OCI-LY1 (cell line): ENCODE measurements around the gene LRCH4.

Source experiments
- H2AFZ ChIP-seq: fragments of 200-600 bp; sonication (generic), shearing (Covaris generic); 2 replicates; pipeline ENCODE4 v1.6.0; 2014; ENCODE audit warnings: antibody characterized with exemption, mild to moderate bottlenecking, low read length
- H3F3A ChIP-seq: fragments of 200-600 bp; sonication (generic), shearing (Covaris generic); 2 replicates; pipeline ENCODE4 v1.6.0; 2014; ENCODE audit warnings: mild to moderate bottlenecking, antibody characterized with exemption, low read length, moderate library complexity; ENCODE audit not compliant: insufficient read depth
- H3K27ac ChIP-seq: fragments of 200-600 bp; sonication (generic); 2 replicates; pipeline ENCODE4 v1.5.1; 2014; ENCODE audit warnings: low read length, mixed run types, mild to moderate bottlenecking, low read depth; ENCODE audit not compliant: poor library complexity, severe bottlenecking
- H3K27me3 ChIP-seq: fragments of 200-600 bp; sonication (generic); 2 replicates; pipeline ENCODE4 v1.6.0; 2014; ENCODE audit warnings: antibody characterized with exemption, mild to moderate bottlenecking, low read length, moderate library complexity; ENCODE audit not compliant: insufficient read depth
- H3K36me3 ChIP-seq: fragments of 200-600 bp; sonication (generic); 2 replicates; pipeline ENCODE4 v1.6.1; 2014; ENCODE audit warnings: mild to moderate bottlenecking, antibody characterized with exemption, low read length, moderate library complexity, mixed read lengths; ENCODE audit not compliant: insufficient read depth
- H3K4me1 ChIP-seq: fragments of 200-600 bp; sonication (generic); 2 replicates; pipeline ENCODE4 v1.5.1; 2014; ENCODE audit warnings: mild to moderate bottlenecking, low read length, moderate library complexity; ENCODE audit not compliant: insufficient read depth, severe bottlenecking
- H3K4me2 ChIP-seq: fragments of 200-600 bp; sonication (generic), shearing (Covaris generic); 2 replicates; pipeline ENCODE4 v1.6.1; 2014; ENCODE audit warnings: low read length
- H3K4me3 ChIP-seq: fragments of 200-600 bp; sonication (generic); 2 replicates; pipeline ENCODE4 v1.5.1; 2014; ENCODE audit warnings: low read length, low read depth, mild to moderate bottlenecking, mixed read lengths; ENCODE audit not compliant: poor library complexity, severe bottlenecking
- H3K79me2 ChIP-seq: fragments of 200-600 bp; shearing (Covaris generic); 2 replicates; pipeline ENCODE4 v1.6.1; 2016; ENCODE audit warnings: mixed run types, low read length, mixed read lengths; ENCODE audit not compliant: insufficient read depth
- H3K9ac ChIP-seq: fragments of 200-600 bp; sonication (generic), shearing (Covaris generic); 2 replicates; pipeline ENCODE4 v1.6.1; 2014; ENCODE audit warnings: mild to moderate bottlenecking, low read length, mixed read lengths
- H3K9me2 ChIP-seq: fragments of 200-600 bp; sonication (generic), shearing (Covaris generic); 2 replicates; pipeline ENCODE4 v1.6.1; 2014; ENCODE audit warnings: low read depth, mild to moderate bottlenecking, low read length, mixed read lengths
- H3K9me3 ChIP-seq: fragments of 200-600 bp; shearing (Covaris generic); 2 replicates; pipeline ENCODE4 v1.6.1; 2014; ENCODE audit warnings: low read length, mixed read lengths
- H4K20me1 ChIP-seq: fragments of 200-600 bp; sonication (generic), shearing (Covaris generic); 2 replicates; pipeline ENCODE4 v1.6.0; 2016; ENCODE audit warnings: mild to moderate bottlenecking, low read length; ENCODE audit not compliant: insufficient read depth
- EZH2 ChIP-seq: fragments of 200-600 bp; sonication (generic), shearing (Covaris generic); IDR thresholded peaks from 2 replicates; pipeline ENCODE4 v1.8.0; 2017; ENCODE audit warnings: borderline replicate concordance, mixed run types, mild to moderate bottlenecking, antibody characterized with exemption, low read length, moderate library complexity, mixed read lengths
- TF ChIP-seq, protein P1 (sequence below): fragments of 200-600 bp; sonication (generic), shearing (Covaris generic); IDR thresholded peaks from 2 replicates; pipeline ENCODE4 v1.5.1; 2017; ENCODE audit warnings: mild to moderate bottlenecking, antibody characterized with exemption, low read length, moderate library complexity, mixed read lengths

Gene LRCH4

DNA sequence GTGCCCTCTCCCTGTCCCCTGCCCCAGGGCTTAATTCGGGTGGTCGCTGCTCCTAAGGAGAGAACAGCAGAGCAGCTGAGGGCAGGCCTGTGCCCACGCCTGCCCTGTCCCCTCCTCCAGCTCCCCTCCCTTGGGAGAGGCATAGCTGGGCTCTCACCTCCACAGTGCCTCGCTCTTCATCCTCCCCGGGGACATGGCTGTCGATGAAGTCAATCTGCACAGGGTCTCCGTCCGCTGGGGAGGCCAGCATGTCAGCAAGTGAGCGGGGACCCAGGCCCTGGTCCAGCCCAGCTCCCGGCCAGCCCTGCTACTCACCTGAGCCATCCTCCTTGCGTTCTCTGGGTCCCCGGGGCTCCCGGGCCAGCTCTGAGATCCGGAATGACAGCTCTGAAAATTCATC lies 8.4 kb downstream of the LRCH4 start:
- no peak for TF ChIP-seq EZH2
- TF ChIP-seq, protein P1, sequence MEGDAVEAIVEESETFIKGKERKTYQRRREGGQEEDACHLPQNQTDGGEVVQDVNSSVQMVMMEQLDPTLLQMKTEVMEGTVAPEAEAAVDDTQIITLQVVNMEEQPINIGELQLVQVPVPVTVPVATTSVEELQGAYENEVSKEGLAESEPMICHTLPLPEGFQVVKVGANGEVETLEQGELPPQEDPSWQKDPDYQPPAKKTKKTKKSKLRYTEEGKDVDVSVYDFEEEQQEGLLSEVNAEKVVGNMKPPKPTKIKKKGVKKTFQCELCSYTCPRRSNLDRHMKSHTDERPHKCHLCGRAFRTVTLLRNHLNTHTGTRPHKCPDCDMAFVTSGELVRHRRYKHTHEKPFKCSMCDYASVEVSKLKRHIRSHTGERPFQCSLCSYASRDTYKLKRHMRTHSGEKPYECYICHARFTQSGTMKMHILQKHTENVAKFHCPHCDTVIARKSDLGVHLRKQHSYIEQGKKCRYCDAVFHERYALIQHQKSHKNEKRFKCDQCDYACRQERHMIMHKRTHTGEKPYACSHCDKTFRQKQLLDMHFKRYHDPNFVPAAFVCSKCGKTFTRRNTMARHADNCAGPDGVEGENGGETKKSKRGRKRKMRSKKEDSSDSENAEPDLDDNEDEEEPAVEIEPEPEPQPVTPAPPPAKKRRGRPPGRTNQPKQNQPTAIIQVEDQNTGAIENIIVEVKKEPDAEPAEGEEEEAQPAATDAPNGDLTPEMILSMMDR, result no peak
- Histone ChIP-seq H3F3A (no peaks in the 10 kb centered on the region), H3K9me3 (no peaks in the 10 kb centered on the region), H3K4me3 (no peak overlapping the region), H3K27me3 (no peaks in the 10 kb centered on the region), H4K20me1 (no peaks in the 10 kb centered on the region), H3K9me2 (no peaks in the 10 kb centered on the region), H3K4me1 (no peaks in the 10 kb centered on the region), H3K9ac (no peak overlapping the region), H3K4me2 (no peak overlapping the region), H2AFZ (no peak overlapping the region), H3K27ac (no peak overlapping the region), H3K36me3 (peaks cover 87% of the 10 kb centered on the region), H3K79me2 (no peaks in the 10 kb centered on the region)

DNA sequence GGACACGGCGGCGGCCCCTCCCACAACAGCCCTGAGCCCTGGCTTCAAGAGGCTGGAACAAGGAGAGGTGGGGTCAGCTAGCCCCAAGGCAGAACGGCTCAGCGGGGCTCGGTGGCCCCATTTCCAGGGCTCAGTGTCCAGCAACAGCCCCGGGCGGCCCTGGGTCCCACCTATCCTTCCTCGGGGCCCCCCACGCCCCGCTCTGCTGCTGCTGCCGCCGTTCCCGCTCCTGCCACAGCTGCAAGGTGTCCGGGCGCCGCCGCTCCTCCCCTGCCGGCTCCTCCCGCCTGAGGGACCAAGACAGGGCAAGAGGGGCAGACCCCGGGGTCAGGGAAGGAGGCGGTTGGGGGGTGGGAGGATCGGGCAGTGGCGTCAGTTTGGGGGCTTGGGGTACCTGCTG lies 8.8 kb downstream of the LRCH4 start:
- Histone ChIP-seq H3K9me3 (no peaks in the 10 kb centered on the region), H3K27me3 (no peaks in the 10 kb centered on the region), H3K79me2 (no peaks in the 10 kb centered on the region), H3K36me3 (peaks cover 85% of the 10 kb centered on the region), H3K4me2 (no peak overlapping the region), H3K4me1 (no peaks in the 10 kb centered on the region), H3K9me2 (no peaks in the 10 kb centered on the region), H4K20me1 (no peaks in the 10 kb centered on the region), H3K9ac (no peak overlapping the region), H3K27ac (no peak overlapping the region), H3K4me3 (no peak overlapping the region), H3F3A (no peaks in the 10 kb centered on the region), H2AFZ (no peak overlapping the region)
- TF ChIP-seq, protein P1, result no peak
- no peak for TF ChIP-seq EZH2

DNA sequence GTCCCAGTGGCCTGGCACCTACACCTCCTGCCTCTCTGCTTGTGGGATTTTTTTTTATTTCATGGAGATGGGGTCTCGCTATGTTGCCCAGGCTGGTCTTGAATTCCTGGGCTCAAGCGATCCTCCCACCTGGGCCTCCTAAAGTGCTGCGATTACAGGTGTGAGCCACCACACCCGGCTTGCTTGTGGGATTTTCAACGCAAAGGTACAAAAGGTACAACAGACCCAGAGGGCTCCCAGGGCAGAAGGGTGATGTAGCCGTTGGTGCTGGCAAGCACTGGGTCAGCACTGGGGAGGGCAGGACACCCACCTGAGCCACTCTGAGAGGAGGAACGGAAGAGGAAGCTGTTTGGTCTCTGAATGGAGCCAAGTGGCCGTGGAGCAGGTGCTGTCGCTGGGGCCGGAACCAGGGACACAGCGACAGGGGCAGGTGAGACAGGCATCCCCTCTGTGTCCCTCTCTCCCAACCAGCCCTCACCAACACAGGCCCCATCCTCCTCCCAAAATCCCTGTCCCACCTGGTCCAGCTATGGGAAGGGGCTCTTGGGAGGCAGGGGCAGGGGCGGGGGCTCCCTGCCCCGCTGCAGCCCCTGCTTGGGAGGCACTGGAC lies 9.4 kb downstream of the LRCH4 start:
- Histone ChIP-seq H3K9ac (no peak overlapping the region), H3K4me3 (no peak overlapping the region), H3K4me1 (peaks cover 5% of the 10 kb centered on the region), H2AFZ (no peak overlapping the region), H3K36me3 (peaks cover 79% of the 10 kb centered on the region), H4K20me1 (no peaks in the 10 kb centered on the region), H3K4me2 (no peak overlapping the region), H3K9me2 (no peaks in the 10 kb centered on the region), H3K27ac (no peak overlapping the region), H3K27me3 (no peaks in the 10 kb centered on the region), H3F3A (no peaks in the 10 kb centered on the region), H3K9me3 (no peaks in the 10 kb centered on the region), H3K79me2 (no peaks in the 10 kb centered on the region)
- no peak for TF ChIP-seq EZH2
- TF ChIP-seq, protein P1, result no peak
